WTC11 (cell line): ENCODE data around the gene KLHL28. TPM values are rescaled to one million over a fixed set of nuclear protein-coding genes. Genes with fewer than 3 reads are reported as not detected.

Experiments
- ATAC-seq: fragments of 200-7000 bp; cut with Tn5 transposase; 2 replicates; pipeline ENCODE4 v1.10.0; 2021; ENCODE audit warnings: mild to moderate bottlenecking, moderate library complexity
- CTCF ChIA-PET: fragments of 300-600 bp; sonication (Branson Sonifier 250); formaldehyde crosslinking; loops from one replicate; lab custom pipeline; 2021; ENCODE audit warnings: antibody characterized with exemption; lab: Charles Lee
- POLR2A ChIA-PET: fragments of 350-600 bp; sonication (Branson Sonifier 250); formaldehyde crosslinking; loops from one replicate; lab custom pipeline; 2021; ENCODE audit warnings: antibody characterized with exemption; lab: Charles Lee
- DNase-seq: peaks from one replicate; pipeline ENCODE4 v3.0.0; 2021; ENCODE audit warnings: low spot score
- H3K27ac Mint-ChIP-seq: 2 replicates; pipeline ENCODE4 v1.8.0; 2021; ENCODE audit warnings: mixed read lengths
- H3K27me3 Mint-ChIP-seq: 2 replicates; pipeline ENCODE4 v1.8.0; 2021; ENCODE audit warnings: low read depth, mild to moderate bottlenecking, moderate library complexity, mixed read lengths
- H3K36me3 Mint-ChIP-seq: 2 replicates; pipeline ENCODE4 v1.8.0; 2021; ENCODE audit warnings: mixed read lengths
- H3K4me1 Mint-ChIP-seq: 2 replicates; pipeline ENCODE4 v1.8.0; 2022; ENCODE audit warnings: mixed read lengths
- H3K4me3 Mint-ChIP-seq: 2 replicates; pipeline ENCODE4 v1.8.0; 2021; ENCODE audit warnings: mild to moderate bottlenecking, moderate library complexity, mixed read lengths
- H3K9me3 Mint-ChIP-seq: 2 replicates; pipeline ENCODE4 v1.8.0; 2021; ENCODE audit warnings: mixed read lengths
- FOXJ3 ChIP-seq: sonication (generic); formaldehyde crosslinking; IDR thresholded peaks from 2 replicates; pipeline ENCODE4 v1.9.0; 2021; ENCODE audit warnings: missing genetic modification reagents, mild to moderate bottlenecking, borderline replicate concordance
- FOXP1 ChIP-seq: sonication (generic); formaldehyde crosslinking; IDR thresholded peaks from 2 replicates; pipeline ENCODE4 v1.8.0; 2022; ENCODE audit warnings: missing genetic modification reagents, mild to moderate bottlenecking, moderate library complexity, borderline replicate concordance
- GTF2I ChIP-seq: fragments of 250-450 bp; sonication (Bioruptor Pico); conservative IDR thresholded peaks from 2 replicates; pipeline ENCODE4 v1.4.0; 2021; ENCODE audit warnings: mild to moderate bottlenecking
- HMGA2 ChIP-seq: fragments of 250-450 bp; sonication (Bioruptor Pico); IDR thresholded peaks from 2 replicates; pipeline ENCODE4 v1.4.0; 2021; ENCODE audit warnings: mild to moderate bottlenecking, moderate library complexity
- IRF2 ChIP-seq: sonication (generic); formaldehyde crosslinking; IDR thresholded peaks from 2 replicates; pipeline ENCODE4 v1.8.0; 2022; ENCODE audit warnings: low read depth, missing genetic modification reagents, borderline replicate concordance
- NR1H2 ChIP-seq: sonication (generic); formaldehyde crosslinking; IDR thresholded peaks from 2 replicates; pipeline ENCODE4 v1.9.0; 2021; ENCODE audit warnings: mild to moderate bottlenecking, moderate library complexity, missing genetic modification reagents
- NR2C2 ChIP-seq: sonication (generic); formaldehyde crosslinking; IDR thresholded peaks from 2 replicates; pipeline ENCODE4 v1.8.0; 2022; ENCODE audit warnings: mild to moderate bottlenecking, missing genetic modification reagents
- RORB ChIP-seq: fragments of 250-450 bp; sonication (Bioruptor Pico); IDR thresholded peaks from 2 replicates; pipeline ENCODE4 v1.9.0; 2021; ENCODE audit warnings: mild to moderate bottlenecking
- SP1 ChIP-seq: sonication (generic); formaldehyde crosslinking; conservative IDR thresholded peaks from 2 replicates; pipeline ENCODE4 v1.8.1; 2022; ENCODE audit warnings: missing genetic modification reagents
- TCF7 ChIP-seq: sonication (generic); formaldehyde crosslinking; IDR thresholded peaks from 2 replicates; pipeline ENCODE4 v1.8.0; 2022; ENCODE audit warnings: mild to moderate bottlenecking, low read depth, missing genetic modification reagents, moderate library complexity
- TEAD1 ChIP-seq: sonication (generic); formaldehyde crosslinking; IDR thresholded peaks from 2 replicates; pipeline ENCODE4 v1.8.0; 2022; ENCODE audit warnings: mild to moderate bottlenecking, missing genetic modification reagents
- TEAD4 ChIP-seq: sonication (generic); formaldehyde crosslinking; IDR thresholded peaks from 2 replicates; pipeline ENCODE4 v1.8.0; 2022; ENCODE audit warnings: mild to moderate bottlenecking, missing genetic modification reagents
- ZNF121 ChIP-seq: sonication (generic); formaldehyde crosslinking; IDR thresholded peaks from 2 replicates; pipeline ENCODE4 v1.8.0; 2023; ENCODE audit warnings: missing genetic modification reagents
- ZNF317 ChIP-seq: sonication (generic); formaldehyde crosslinking; IDR thresholded peaks from 2 replicates; pipeline ENCODE4 v1.8.1; 2023; ENCODE audit warnings: low read depth, mild to moderate bottlenecking, moderate library complexity, missing genetic modification reagents, borderline replicate concordance
- ZNF423 ChIP-seq: fragments of 250-450 bp; sonication (Bioruptor Pico); IDR thresholded peaks from 2 replicates; pipeline ENCODE4 v2.1.2; 2022; ENCODE audit warnings: mild to moderate bottlenecking, moderate library complexity
- total RNA-seq: library from RNA; stranded (reverse); gene quantifications from 3 replicates; pipeline ENCODE4 v1.2.3, GENCODE V29; 2021
- TF ChIP-seq, protein P1 (sequence below): sonication (generic); formaldehyde crosslinking; IDR thresholded peaks from 2 replicates; pipeline ENCODE4 v1.8.0; 2023; ENCODE audit warnings: missing genetic modification reagents, mild to moderate bottlenecking, borderline replicate concordance
- TF ChIP-seq, protein P2 (sequence below): sonication (generic); formaldehyde crosslinking; IDR thresholded peaks from 2 replicates; pipeline ENCODE4 v1.8.0; 2022; ENCODE audit warnings: missing genetic modification reagents
- TF ChIP-seq, protein P3 (sequence below): sonication (generic); formaldehyde crosslinking; conservative IDR thresholded peaks from 2 replicates; pipeline ENCODE4 v1.8.1; 2022; ENCODE audit warnings: mild to moderate bottlenecking, missing genetic modification reagents

The KLHL28 gene
- total RNA-seq, 1 experiment from 2014 or later = 9.8 TPM

DNA sequence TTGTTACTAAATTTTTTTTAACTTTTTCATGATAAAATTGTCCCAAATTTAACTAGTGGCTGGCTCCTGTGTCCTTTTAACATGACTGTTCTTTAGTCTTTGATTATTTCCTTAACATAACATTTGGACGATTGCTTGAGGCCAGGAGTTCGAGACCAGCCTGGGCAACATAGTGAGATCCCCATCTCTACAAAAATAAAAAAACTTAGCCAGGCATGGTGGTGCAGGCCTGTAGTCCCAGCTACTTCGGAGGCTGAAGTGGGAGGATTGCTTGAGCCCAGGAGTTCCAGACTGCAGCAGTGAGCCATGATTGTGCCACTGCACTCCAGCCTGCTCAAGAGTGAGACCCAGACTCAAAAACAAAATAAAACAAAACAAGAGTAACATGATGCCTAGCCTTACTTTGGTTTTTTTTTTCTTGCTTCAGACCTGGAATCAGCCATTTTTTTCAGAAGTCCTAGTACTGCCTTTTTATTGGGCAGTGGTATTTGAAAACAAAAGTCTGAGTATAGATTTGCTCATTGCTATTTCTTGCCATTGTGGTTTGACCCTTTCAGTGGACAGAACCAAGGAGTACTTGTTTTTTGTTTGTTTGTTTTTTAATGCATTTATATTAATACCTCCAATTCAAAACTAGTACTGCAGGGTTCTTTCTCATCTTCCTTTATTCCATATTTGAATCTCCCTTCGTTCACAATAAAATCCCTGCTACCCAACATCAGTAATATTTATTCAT, 5.0 kb upstream of the KLHL28 start:
- H3K27me3 Mint-ChIP-seq = no peaks in the 10 kb centered on the region
- H3K36me3 Mint-ChIP-seq = peaks cover 10% of the 10 kb centered on the region
- TF ChIP-seq, protein P1, sequence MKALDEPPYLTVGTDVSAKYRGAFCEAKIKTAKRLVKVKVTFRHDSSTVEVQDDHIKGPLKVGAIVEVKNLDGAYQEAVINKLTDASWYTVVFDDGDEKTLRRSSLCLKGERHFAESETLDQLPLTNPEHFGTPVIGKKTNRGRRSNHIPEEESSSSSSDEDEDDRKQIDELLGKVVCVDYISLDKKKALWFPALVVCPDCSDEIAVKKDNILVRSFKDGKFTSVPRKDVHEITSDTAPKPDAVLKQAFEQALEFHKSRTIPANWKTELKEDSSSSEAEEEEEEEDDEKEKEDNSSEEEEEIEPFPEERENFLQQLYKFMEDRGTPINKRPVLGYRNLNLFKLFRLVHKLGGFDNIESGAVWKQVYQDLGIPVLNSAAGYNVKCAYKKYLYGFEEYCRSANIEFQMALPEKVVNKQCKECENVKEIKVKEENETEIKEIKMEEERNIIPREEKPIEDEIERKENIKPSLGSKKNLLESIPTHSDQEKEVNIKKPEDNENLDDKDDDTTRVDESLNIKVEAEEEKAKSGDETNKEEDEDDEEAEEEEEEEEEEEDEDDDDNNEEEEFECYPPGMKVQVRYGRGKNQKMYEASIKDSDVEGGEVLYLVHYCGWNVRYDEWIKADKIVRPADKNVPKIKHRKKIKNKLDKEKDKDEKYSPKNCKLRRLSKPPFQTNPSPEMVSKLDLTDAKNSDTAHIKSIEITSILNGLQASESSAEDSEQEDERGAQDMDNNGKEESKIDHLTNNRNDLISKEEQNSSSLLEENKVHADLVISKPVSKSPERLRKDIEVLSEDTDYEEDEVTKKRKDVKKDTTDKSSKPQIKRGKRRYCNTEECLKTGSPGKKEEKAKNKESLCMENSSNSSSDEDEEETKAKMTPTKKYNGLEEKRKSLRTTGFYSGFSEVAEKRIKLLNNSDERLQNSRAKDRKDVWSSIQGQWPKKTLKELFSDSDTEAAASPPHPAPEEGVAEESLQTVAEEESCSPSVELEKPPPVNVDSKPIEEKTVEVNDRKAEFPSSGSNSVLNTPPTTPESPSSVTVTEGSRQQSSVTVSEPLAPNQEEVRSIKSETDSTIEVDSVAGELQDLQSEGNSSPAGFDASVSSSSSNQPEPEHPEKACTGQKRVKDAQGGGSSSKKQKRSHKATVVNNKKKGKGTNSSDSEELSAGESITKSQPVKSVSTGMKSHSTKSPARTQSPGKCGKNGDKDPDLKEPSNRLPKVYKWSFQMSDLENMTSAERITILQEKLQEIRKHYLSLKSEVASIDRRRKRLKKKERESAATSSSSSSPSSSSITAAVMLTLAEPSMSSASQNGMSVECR (CRISPR knock-in tag) = no peak
- TF ChIP-seq GTF2I (CRISPR knock-in tag) (0 out of 2 replicates have a peak, but pooled peaks have one; percentile 31), ZNF423 (CRISPR knock-in tag) (no peak), TCF7 (no peak), ZNF121 (CRISPR knock-in tag) (peak; percentile 89; the same call in 1 of the 2 replicates)
- H3K9me3 Mint-ChIP-seq = 0 out of 2 replicates have a peak, but pooled peaks cover 4% of the 10 kb centered on the region
- H3K4me1 Mint-ChIP-seq = peaks cover 35% of the 10 kb centered on the region
- CTCF ChIA-PET = no interaction called here
- ATAC-seq (no peak), DNase-seq (no peak)
- H3K4me3 Mint-ChIP-seq = peak overlapping the region; percentile 46
- 0 out of 2 replicates have a peak overlapping the region, but pooled peaks have one; percentile 42 for H3K27ac Mint-ChIP-seq
- POLR2A ChIA-PET = no interaction called here

DNA sequence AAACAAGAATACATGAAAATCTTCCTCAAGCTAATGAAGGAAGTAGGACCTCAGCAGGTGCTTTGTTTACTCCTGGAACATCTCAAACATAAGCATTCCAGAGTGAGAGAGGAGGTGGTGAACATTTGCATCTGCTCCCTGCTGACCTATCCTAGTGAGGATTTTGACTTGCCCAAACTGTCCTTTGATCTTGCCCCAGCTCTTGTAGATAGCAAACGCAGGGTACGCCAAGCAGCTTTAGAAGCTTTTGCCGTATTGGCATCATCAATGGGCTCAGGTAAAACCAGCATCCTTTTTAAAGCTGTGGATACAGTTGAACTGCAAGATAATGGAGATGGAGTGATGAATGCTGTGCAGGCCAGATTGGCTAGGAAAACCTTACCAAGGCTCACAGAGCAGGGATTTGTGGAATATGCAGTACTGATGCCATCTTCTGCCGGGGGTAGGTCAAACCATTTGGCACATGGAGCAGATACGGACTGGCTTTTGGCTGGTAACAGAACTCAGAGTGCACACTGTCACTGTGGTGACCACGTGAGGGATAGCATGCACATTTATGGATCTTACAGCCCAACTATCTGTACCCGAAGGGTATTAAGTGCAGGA, 2.1 kb upstream of the KLHL28 start:
- DNase-seq = no peak
- Mint-ChIP-seq H3K9me3 (no peaks in the 10 kb centered on the region), H3K36me3 (no peaks in the 10 kb centered on the region), H3K27me3 (no peaks in the 10 kb centered on the region), H3K27ac (no peak overlapping the region), H3K4me1 (peaks cover 51% of the 10 kb centered on the region), H3K4me3 (no peak overlapping the region)
- POLR2A ChIA-PET = no interaction called here
- ATAC-seq = no peak
- TF ChIP-seq ZNF317 (no peak), IRF2 (CRISPR knock-in tag) (no peak), HMGA2 (no peak), TEAD1 (CRISPR knock-in tag) (no peak), SP1 (CRISPR knock-in tag) (no peak), TCF7 (no peak), NR2C2 (CRISPR knock-in tag) (no peak), TEAD4 (CRISPR knock-in tag) (no peak), NR1H2 (no peak), RORB (CRISPR knock-in tag) (no peak), FOXP1 (CRISPR knock-in tag) (no peak), FOXJ3 (CRISPR knock-in tag) (no peak)
- TF ChIP-seq, protein P2, sequence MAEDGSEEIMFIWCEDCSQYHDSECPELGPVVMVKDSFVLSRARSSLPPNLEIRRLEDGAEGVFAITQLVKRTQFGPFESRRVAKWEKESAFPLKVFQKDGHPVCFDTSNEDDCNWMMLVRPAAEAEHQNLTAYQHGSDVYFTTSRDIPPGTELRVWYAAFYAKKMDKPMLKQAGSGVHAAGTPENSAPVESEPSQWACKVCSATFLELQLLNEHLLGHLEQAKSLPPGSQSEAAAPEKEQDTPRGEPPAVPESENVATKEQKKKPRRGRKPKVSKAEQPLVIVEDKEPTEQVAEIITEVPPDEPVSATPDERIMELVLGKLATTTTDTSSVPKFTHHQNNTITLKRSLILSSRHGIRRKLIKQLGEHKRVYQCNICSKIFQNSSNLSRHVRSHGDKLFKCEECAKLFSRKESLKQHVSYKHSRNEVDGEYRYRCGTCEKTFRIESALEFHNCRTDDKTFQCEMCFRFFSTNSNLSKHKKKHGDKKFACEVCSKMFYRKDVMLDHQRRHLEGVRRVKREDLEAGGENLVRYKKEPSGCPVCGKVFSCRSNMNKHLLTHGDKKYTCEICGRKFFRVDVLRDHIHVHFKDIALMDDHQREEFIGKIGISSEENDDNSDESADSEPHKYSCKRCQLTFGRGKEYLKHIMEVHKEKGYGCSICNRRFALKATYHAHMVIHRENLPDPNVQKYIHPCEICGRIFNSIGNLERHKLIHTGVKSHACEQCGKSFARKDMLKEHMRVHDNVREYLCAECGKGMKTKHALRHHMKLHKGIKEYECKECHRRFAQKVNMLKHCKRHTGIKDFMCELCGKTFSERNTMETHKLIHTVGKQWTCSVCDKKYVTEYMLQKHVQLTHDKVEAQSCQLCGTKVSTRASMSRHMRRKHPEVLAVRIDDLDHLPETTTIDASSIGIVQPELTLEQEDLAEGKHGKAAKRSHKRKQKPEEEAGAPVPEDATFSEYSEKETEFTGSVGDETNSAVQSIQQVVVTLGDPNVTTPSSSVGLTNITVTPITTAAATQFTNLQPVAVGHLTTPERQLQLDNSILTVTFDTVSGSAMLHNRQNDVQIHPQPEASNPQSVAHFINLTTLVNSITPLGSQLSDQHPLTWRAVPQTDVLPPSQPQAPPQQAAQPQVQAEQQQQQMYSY (CRISPR knock-in tag) = no peak
- TF ChIP-seq, protein P3, sequence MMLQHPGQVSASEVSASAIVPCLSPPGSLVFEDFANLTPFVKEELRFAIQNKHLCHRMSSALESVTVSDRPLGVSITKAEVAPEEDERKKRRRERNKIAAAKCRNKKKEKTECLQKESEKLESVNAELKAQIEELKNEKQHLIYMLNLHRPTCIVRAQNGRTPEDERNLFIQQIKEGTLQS (CRISPR knock-in tag) = no peak
- CTCF ChIA-PET = interaction anchor here (1.2 kb wide), 1 partner anchor 289 kb away, joined by 3 read pairs; the partner anchor contains the start of gene MIS18BP1
